ENCODE data around the gene MTUS2. TPM values are rescaled to one million over a fixed set of nuclear protein-coding genes. Genes with fewer than 3 reads are reported as not detected.
"Not testable (repeated sequence)": the region's sequence is repeated elsewhere in the genome, so short reads cannot be mapped to it uniquely, and the experiment has no call there.

The MTUS2 gene
- total RNA-seq, 1 donor from 2014 or later: 6.8 TPM

GRCh38 chr13:29204651-29205050, 384.5 kb downstream of the MTUS2 start:
- peaks cover 2% of the 10 kb centered on the region for H3K9me3 Mint-ChIP-seq (ENCODE audit: unreplicated experiment)
- H3K36me3 Mint-ChIP-seq (ENCODE audit: unreplicated experiment): peaks cover 12% of the 10 kb centered on the region
- no peak overlapping the region for H3K27ac Mint-ChIP-seq (ENCODE audit: unreplicated experiment)

DNA sequence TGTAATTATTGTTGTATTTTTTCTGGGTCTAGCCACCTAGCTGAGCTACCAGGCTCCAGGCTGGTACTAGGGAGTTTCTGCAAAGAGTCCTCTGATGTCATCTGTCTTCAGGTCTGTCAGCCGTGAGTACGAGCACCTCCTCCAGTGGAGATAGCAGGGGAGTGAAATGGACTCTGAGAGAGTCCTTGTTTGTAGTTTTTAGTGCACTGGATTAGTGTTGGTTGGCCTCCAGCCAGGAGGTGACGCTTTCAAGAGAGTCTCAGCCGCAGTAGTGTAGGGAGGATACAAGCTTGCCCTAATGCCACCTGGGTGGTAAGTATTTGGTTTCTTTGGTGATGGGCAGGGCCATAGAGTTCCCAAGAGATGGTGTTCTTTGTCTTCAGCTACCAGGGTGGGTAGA, 390.5 kb downstream of the MTUS2 start:
- Mint-ChIP-seq H3K9me3 (ENCODE audit: unreplicated experiment) (peaks cover 2% of the 10 kb centered on the region), H3K36me3 (ENCODE audit: unreplicated experiment) (peaks cover 19% of the 10 kb centered on the region), H3K27me3 (ENCODE audit: unreplicated experiment) (no peaks in the 10 kb centered on the region), H3K4me3 (ENCODE audit: unreplicated experiment) (no peak overlapping the region), H3K27ac (ENCODE audit: unreplicated experiment) (no peak overlapping the region), H3K4me1 (ENCODE audit: low read depth, unreplicated experiment) (no peaks in the 10 kb centered on the region)
- DNase-seq: no peak
- TF ChIP-seq CTCF (IDR thresholded peaks at IDR 0.05; ENCODE audit: partially characterized antibody, unreplicated experiment): no peak

More at GRCh38 chr13:29204651-29205050, 384.5 kb downstream of the MTUS2 start:
- no peak for TF ChIP-seq CTCF (IDR thresholded peaks at IDR 0.05; ENCODE audit: partially characterized antibody, unreplicated experiment)
- no peak overlapping the region for H3K4me3 Mint-ChIP-seq (ENCODE audit: unreplicated experiment)
- DNase-seq: no peak
- no peaks in the 10 kb centered on the region for H3K4me1 Mint-ChIP-seq (ENCODE audit: low read depth, unreplicated experiment)
- H3K27me3 Mint-ChIP-seq (ENCODE audit: unreplicated experiment): no peaks in the 10 kb centered on the region

- H3K36me3 Mint-ChIP-seq (ENCODE audit: unreplicated experiment): peaks cover 19% of the 10 kb centered on the region
- not testable (repeated sequence) for DNase-seq; H3K4me1 Mint-ChIP-seq (ENCODE audit: low read depth, unreplicated experiment); H3K27ac Mint-ChIP-seq (ENCODE audit: unreplicated experiment); H3K9me3 Mint-ChIP-seq (ENCODE audit: unreplicated experiment); H3K27me3 Mint-ChIP-seq (ENCODE audit: unreplicated experiment); H3K4me3 Mint-ChIP-seq (ENCODE audit: unreplicated experiment)
Measured at GRCh38 chr13:29211162-29211561, 391.0 kb downstream of the MTUS2 start.

GRCh38 chr13:29222458-29222857, 402.3 kb downstream of the MTUS2 start:
- no peak for TF ChIP-seq CTCF (IDR thresholded peaks at IDR 0.05; ENCODE audit: partially characterized antibody, unreplicated experiment)
- Mint-ChIP-seq H3K27ac (ENCODE audit: unreplicated experiment) (no peak overlapping the region), H3K36me3 (ENCODE audit: unreplicated experiment) (peaks cover 13% of the 10 kb centered on the region), H3K4me3 (ENCODE audit: unreplicated experiment) (no peak overlapping the region), H3K4me1 (ENCODE audit: low read depth, unreplicated experiment) (no peaks in the 10 kb centered on the region), H3K9me3 (ENCODE audit: unreplicated experiment) (peaks cover 2% of the 10 kb centered on the region), H3K27me3 (ENCODE audit: unreplicated experiment) (peaks cover 2% of the 10 kb centered on the region)
- DNase-seq: no peak

GRCh38 chr13:29224206-29224605, 404.1 kb downstream of the MTUS2 start:
- H3K9me3 Mint-ChIP-seq (ENCODE audit: unreplicated experiment): peaks cover 2% of the 10 kb centered on the region
- TF ChIP-seq CTCF (IDR thresholded peaks at IDR 0.05; ENCODE audit: partially characterized antibody, unreplicated experiment): no peak
- H3K27me3 Mint-ChIP-seq (ENCODE audit: unreplicated experiment): peaks cover 2% of the 10 kb centered on the region
- H3K27ac Mint-ChIP-seq (ENCODE audit: unreplicated experiment): no peak overlapping the region
- DNase-seq: no peak
- no peak overlapping the region for H3K4me3 Mint-ChIP-seq (ENCODE audit: unreplicated experiment)
- no peaks in the 10 kb centered on the region for H3K4me1 Mint-ChIP-seq (ENCODE audit: low read depth, unreplicated experiment)
- H3K36me3 Mint-ChIP-seq (ENCODE audit: unreplicated experiment): peaks cover 6% of the 10 kb centered on the region

DNA sequence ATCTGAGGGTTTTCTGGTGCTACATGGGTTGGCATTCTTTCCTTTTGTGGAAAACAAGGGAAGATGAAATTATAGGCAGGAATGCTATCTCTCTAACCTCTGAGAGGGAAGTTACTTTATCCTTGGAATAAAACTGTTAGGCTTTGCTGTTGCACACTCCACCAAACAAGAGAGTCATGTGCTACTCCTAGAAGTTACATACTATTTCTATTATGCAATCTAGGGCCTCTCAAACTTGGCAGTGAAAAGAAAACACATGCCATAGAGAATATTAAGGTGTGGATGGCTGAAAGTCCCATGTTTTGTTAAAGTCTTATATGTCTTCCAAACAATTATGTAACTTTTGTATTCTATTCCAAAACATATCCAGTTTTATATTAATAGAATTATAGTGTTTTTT, 407.4 kb downstream of the MTUS2 start:
- no peak for DNase-seq
- no peak overlapping the region for H3K4me3 Mint-ChIP-seq (ENCODE audit: unreplicated experiment)

More for the DNA sequence above, 407.4 kb downstream of the MTUS2 start:
- Mint-ChIP-seq H3K27ac (ENCODE audit: unreplicated experiment) (no peak overlapping the region), H3K9me3 (ENCODE audit: unreplicated experiment) (no peaks in the 10 kb centered on the region), H3K36me3 (ENCODE audit: unreplicated experiment) (peaks cover 6% of the 10 kb centered on the region), H3K27me3 (ENCODE audit: unreplicated experiment) (no peaks in the 10 kb centered on the region), H3K4me1 (ENCODE audit: low read depth, unreplicated experiment) (no peaks in the 10 kb centered on the region)
- no peak for TF ChIP-seq CTCF (IDR thresholded peaks at IDR 0.05; ENCODE audit: partially characterized antibody, unreplicated experiment)

Measured in glutamatergic neuron (in vitro differentiated cells).